Activated CD8-positive, alpha-beta memory T cell treated with anti-CD3 and anti-CD28 coated beads, Interleukin-2, amount 50 U/mL, for 1 hour (primary cell): ENCODE measurements around the gene FXR2.

Experiments used
- DNase-seq: peaks from one replicate; pipeline ENCODE4 v3.0.0-alpha.2; 2020; ENCODE audit errors: extremely low read depth

Gene FXR2

DNA sequence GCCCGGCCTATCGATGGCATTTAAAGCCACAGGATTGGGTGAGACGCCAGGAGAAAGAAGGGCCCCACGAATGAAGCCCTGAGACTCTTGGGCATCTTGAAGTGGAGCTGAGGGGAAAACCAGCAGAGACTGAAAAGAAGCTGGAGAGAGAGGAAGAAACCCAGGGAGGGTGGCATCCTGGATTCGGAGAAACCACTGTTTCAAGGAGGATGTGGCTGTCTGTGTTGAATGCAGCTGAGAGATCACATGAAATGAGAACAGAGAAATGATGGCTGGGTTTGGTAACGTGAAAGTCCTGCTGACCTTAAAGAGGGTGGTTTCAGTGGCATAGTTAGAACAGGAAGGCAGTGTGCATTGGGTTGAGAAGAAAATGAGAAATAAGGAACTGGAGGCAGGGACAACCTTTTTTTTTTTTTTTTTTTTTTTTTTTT is 62.1 kb downstream of the FXR2 start:
- no peak for DNase-seq

DNA sequence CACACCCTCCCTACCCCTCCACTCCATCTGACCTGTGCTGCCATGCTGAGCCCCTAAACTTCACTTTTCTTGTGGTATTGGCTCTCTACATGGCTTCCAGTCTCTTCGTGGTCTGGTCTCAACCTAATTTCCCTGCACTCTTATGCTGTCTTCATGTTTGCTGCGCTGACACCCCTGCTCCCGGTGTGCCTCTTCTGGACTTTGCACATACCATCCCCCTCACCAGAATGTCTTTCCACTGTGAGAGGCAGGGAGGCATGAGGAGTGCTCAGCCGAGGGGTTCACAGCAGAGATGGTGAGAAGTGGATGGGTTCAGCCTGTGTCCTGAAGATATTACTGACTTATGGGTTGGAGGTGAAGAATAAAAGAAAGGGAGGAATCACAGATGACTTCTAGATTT is 63.3 kb downstream of the FXR2 start:
- no peak for DNase-seq

DNA sequence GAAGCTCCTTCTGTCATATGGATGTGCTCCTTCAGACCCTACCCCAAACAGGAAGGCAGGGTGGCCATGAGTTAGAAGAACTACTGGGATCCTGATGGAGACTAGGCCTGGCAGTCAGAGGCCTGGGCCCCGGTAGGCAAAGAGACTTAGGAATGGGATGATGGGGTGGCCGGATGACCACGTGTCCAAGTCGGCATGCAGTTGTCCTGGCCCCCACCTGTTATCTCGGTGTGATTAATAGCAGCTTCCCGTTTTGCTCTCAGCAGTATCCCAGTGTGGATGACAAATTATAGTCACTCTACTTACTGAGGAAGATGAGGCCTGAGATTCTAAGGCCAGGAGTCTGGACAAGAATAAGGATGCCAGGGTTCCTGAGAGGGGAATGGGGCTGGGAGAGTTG is 64.4 kb downstream of the FXR2 start:
- no peak for DNase-seq

DNA sequence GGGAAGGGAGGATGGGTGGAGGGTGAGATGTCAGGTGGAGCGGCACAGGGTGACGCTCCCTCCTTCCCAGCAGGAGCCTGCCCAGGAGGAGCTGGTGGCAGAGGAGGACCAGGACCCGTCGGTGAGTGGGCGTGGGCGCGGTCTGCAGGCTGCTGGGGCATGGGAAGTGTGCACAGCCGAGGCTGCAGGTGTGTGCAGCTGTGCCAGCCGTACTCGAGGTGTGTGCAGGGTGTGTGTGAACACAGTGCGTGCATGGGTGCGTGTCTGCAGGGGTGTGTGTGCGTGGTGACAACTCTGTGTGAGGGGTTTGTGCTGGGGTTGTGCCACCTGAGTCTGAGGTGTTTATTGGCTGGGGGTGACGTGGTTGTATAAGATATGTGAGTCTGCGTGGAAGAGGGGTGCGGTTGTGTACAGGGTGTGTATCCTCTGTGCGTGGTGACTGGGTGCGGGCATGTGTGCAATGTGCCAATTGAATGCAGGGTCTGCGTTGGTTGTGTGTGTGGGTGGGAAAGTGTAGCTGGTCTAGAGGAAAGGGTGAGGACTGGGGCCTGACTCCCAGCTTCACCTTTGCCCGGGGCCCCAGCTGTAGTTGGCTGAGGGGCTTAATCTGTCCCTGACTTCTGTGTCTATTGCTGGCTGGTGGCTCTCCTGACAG is 65.2 kb downstream of the FXR2 start:
- no peak for DNase-seq

DNA sequence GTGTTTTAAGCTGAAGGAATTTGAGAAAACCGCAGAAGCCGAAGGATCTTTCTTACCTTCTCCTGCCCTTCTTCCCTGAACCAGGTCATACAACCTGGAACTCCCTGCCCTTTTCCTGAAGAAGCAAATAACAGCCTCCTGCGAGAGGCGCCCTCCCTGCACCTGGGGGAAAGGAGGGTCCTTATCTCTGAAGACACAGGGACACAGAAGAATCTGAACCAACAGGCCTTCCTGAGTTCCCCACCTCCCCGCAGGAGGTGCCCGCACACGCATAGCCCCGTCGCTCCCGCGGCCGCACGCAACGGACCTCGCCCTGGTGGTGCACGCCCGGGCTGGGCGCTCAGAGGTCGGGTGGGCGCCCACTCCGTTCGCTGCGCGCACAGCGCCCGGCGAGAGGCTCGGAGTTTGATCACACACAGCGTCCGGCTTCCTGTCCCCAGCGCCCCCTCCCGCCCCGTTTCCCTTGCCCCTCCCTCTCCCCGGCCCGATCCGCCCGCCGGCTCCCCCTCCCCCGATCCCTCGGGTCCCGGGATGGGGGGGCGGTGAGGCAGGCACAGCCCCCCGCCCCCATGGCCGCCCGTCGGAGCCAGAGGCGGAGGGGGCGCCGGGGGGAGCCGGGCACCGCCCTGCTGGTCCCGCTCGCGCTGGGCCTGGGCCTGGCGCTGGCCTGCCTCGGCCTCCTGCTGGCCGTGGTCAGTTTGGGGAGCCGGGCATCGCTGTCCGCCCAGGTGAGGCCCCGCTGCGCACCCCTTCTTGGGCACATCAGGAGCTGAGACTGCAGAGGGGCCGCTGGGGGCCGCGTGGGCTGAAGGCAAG is 65.9 kb downstream of the FXR2 start, which contains the start of gene TNFSF12:
TSS of gene TNFSF12 (plus strand) at position 474 of the 816 bp plus-strand sequence. CDS start at position 570, 96 bp downstream.
- DNase-seq: no peak

DNA sequence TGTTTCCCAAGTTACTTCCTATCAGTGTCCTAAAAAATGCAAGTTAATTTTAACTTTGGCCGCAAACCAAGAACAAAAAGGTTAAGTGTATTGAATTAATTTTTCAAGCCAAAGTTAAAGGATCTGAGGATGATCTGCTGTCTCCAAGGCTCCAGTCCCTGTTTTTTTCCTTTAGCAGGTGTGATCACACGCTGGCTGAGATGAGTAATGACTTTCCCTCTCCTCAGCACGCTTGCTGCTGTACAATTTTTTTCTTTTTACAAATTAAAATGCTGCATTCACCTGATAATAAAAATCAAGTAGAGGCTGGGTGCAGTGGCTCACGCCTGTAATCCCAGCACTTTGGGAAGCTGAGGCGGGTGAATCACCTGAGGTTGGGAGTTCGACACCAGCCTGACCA is 69.8 kb downstream of the FXR2 start:
- no peak for DNase-seq
